ENCODE data around the gene AGPAT4. TPM values are rescaled to one million over a fixed set of nuclear protein-coding genes. Genes with fewer than 3 reads are reported as not detected.
"Not testable (repeated sequence)": the region's sequence is repeated elsewhere in the genome, so short reads cannot be mapped to it uniquely, and the experiment has no call there.

Gene AGPAT4
- total RNA-seq, 2 donors from 2014 or later: 17.0 to 23.8 TPM

DNA sequence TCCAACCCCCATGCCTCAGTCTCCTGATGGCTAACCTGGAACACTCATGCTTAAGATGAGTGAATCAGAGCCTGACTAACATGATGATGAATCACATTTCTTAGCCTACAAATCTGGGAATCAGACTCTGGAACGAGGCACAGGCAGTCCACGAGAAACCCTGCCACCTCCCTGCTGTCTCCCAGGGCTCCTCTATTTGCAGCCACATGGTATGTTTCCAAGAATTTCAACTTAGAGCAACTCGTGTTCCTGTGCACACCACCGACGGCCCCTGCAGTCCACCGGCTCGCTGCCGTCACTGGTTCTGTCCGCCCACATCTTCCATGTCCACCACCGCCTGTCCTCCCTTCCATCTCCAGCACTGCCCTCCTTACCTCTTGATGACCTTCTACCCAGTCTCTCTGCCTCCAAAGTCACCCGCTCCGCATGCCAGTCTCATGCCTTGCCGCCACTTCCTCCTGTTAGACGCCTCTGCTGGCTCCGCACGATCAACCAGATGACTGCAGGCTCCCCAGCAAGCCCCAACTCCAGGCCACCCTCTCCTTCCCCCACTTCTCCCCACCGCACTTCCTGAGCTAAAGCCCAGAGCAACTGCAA, 87.6 kb downstream of the AGPAT4 start:
- H3K27me3 ChIP-seq (replicated peaks; ENCODE audit: insufficient read depth): no peaks in the 10 kb centered on the region
- H3K27ac ChIP-seq: no peak overlapping the region
- no peaks in the 10 kb centered on the region for H3K36me3 ChIP-seq
- H3K9me3 ChIP-seq: no peaks in the 10 kb centered on the region
- DNase-seq (ENCODE audit: low spot score) (no peak), ATAC-seq (ENCODE audit: insufficient number of reproducible peaks, low FRiP score, low read depth) (no peak)
- H3K4me1 ChIP-seq (ENCODE audit: control insufficient read depth in 1 of 2, low read depth in 2 of 2): no peaks in the 10 kb centered on the region
- H3K4me3 ChIP-seq: no peak overlapping the region
- TF ChIP-seq, protein P1, sequence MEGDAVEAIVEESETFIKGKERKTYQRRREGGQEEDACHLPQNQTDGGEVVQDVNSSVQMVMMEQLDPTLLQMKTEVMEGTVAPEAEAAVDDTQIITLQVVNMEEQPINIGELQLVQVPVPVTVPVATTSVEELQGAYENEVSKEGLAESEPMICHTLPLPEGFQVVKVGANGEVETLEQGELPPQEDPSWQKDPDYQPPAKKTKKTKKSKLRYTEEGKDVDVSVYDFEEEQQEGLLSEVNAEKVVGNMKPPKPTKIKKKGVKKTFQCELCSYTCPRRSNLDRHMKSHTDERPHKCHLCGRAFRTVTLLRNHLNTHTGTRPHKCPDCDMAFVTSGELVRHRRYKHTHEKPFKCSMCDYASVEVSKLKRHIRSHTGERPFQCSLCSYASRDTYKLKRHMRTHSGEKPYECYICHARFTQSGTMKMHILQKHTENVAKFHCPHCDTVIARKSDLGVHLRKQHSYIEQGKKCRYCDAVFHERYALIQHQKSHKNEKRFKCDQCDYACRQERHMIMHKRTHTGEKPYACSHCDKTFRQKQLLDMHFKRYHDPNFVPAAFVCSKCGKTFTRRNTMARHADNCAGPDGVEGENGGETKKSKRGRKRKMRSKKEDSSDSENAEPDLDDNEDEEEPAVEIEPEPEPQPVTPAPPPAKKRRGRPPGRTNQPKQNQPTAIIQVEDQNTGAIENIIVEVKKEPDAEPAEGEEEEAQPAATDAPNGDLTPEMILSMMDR (IDR thresholded peaks at IDR 0.05): no peak

DNA sequence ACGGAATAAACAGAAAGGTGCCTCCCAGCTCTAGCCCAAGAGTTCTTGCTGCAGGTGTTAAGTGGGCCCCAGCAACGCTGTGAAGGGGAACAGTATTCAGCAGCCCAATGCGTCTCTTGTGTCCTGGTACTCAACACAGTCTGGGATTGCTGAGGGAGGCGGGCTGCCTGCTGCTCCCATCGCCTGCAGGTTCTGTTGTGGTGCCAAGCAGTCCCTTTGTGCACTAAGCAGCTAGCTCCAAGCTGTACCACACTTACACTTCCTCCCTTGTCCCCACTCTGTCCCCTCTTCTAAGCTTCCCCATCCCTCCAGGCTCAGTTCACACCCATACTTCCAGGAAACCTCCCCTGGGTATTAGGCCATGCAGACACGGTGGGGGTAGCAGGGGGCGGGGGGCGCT, 92.7 kb downstream of the AGPAT4 start:
- no peak overlapping the region for H3K27ac ChIP-seq
- DNase-seq (ENCODE audit: low spot score) (no peak), ATAC-seq (ENCODE audit: insufficient number of reproducible peaks, low FRiP score, low read depth) (no peak)
- no peaks in the 10 kb centered on the region for H3K4me1 ChIP-seq (ENCODE audit: control insufficient read depth in 1 of 2, low read depth in 2 of 2)
- H3K27me3 ChIP-seq (replicated peaks; ENCODE audit: insufficient read depth): no peaks in the 10 kb centered on the region
- TF ChIP-seq, protein P1 (IDR thresholded peaks at IDR 0.05): no peak
- H3K9me3 ChIP-seq: no peaks in the 10 kb centered on the region
- H3K36me3 ChIP-seq: no peaks in the 10 kb centered on the region
- H3K4me3 ChIP-seq: no peak overlapping the region

DNA sequence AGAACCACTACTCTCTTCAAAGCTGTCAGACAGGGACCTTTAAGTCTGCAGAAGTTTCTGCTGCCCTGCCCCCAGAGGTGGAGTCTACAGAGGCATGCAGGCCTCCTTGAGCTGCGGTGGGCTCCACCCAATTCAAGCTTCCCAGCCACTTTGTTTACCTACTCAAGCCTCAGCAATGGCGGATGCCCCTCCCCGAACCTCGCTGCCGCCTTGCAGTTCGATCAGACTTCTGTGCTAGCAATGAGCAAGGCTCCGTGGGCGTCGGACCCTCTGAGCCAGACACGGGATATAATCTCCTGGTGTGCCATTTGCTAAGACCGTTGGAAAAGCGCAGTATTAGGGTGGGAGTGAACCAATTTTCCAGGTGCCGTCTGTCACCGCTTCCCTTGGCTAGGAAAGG, 95.7 kb downstream of the AGPAT4 start:
- H3K27me3 ChIP-seq (replicated peaks; ENCODE audit: insufficient read depth): not testable (repeated sequence)

DNA sequence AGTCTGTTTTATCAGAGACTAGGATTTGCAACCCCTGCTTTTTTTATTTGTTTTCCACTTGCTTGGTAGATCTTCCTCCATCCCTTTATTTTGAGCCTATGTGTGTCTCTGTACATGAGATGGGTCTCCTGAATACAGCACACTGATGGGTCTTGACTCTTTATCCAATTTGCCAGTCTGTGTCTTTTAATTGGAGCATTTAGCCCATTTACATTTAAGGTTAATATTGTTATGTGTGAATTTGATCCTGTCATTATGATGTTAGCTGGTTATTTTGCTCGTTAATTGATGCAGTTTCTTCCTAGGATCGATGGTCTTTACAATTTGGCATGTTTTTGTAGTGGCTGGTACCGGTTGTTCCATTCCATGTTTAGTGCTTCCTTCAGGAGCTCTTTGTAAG, 97.4 kb downstream of the AGPAT4 start:
- ATAC-seq (ENCODE audit: insufficient number of reproducible peaks, low FRiP score, low read depth); DNase-seq (ENCODE audit: low spot score); H3K27me3 ChIP-seq (replicated peaks; ENCODE audit: insufficient read depth); H3K4me3 ChIP-seq; H3K27ac ChIP-seq; H3K4me1 ChIP-seq (ENCODE audit: control insufficient read depth in 1 of 2, low read depth in 2 of 2); H3K36me3 ChIP-seq; H3K9me3 ChIP-seq: not testable (repeated sequence)

More for the DNA sequence above, 95.7 kb downstream of the AGPAT4 start:
- H3K4me1 ChIP-seq (ENCODE audit: control insufficient read depth in 1 of 2, low read depth in 2 of 2); ATAC-seq (ENCODE audit: insufficient number of reproducible peaks, low FRiP score, low read depth); H3K27ac ChIP-seq; DNase-seq (ENCODE audit: low spot score); H3K9me3 ChIP-seq; H3K36me3 ChIP-seq; H3K4me3 ChIP-seq: not testable (repeated sequence)

DNA sequence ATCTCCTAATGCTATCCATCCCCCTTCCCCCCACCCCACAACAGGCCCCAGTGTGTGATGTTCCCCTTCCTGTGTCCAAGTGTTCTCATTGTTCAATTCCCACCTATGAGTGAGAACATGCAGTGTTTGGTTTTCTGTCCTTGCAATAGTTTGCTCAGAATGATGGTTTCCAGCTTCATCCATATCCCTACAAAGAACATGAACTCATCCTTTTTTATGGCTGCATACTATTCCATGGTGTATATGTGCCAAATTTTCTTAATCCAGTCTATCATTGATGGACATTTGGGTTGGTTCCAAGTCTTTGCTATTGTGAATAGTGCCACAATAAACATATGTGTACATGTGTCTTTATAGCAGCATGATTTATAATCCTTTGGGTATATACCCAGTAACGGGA, 101.1 kb downstream of the AGPAT4 start:
- H3K4me1 ChIP-seq (ENCODE audit: control insufficient read depth in 1 of 2, low read depth in 2 of 2); H3K4me3 ChIP-seq; H3K27me3 ChIP-seq (replicated peaks; ENCODE audit: insufficient read depth); H3K36me3 ChIP-seq; H3K9me3 ChIP-seq; ATAC-seq (ENCODE audit: insufficient number of reproducible peaks, low FRiP score, low read depth); DNase-seq (ENCODE audit: low spot score); H3K27ac ChIP-seq: not testable (repeated sequence)

DNA sequence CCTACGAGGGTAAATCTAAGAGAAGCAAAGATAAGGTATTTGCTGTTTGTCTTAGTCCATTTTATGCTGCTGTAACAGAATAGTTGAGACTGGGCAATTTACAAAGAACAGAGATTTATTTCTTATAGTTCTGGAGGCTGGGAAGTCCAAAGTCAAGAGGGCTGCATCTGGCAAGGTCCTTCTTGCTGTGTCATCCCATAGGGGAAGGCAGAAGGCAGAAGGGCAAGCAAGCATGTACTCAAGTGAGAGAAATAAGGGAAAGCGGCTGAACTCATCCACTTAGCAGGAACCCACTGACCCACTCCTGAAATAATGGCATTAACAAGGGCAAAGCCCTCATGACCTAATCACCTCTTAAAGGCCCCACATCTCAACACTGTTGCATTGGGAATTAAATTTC, 102.7 kb downstream of the AGPAT4 start:
- TF ChIP-seq, protein P1 (IDR thresholded peaks at IDR 0.05): no peak
- no peaks in the 10 kb centered on the region for H3K36me3 ChIP-seq
- H3K27me3 ChIP-seq (replicated peaks; ENCODE audit: insufficient read depth): no peaks in the 10 kb centered on the region
- ATAC-seq (ENCODE audit: insufficient number of reproducible peaks, low FRiP score, low read depth) (no peak), DNase-seq (ENCODE audit: low spot score) (no peak)
- H3K27ac ChIP-seq: no peak overlapping the region
- H3K4me3 ChIP-seq: no peak overlapping the region
- H3K9me3 ChIP-seq: no peaks in the 10 kb centered on the region
- no peaks in the 10 kb centered on the region for H3K4me1 ChIP-seq (ENCODE audit: control insufficient read depth in 1 of 2, low read depth in 2 of 2)

DNA sequence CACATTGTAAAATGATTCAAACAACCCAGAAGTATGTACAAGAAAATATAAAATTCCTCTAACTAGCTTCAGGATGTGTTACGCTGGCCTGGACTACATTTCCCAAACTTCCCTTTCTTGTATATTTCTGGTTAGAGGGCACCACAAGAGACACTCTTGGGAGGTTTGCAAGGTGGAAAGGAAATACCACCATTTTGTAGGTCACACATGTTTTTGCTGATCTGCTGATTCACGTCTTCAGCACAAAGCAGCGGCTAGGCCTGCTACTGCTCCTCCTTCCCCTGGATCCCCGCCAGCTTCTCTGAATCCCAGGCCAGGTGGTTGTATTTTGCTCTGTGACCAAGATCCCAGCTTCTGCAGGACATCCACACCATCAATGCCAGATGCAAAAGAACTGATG, 104.2 kb downstream of the AGPAT4 start:
- no peaks in the 10 kb centered on the region for H3K4me1 ChIP-seq (ENCODE audit: control insufficient read depth in 1 of 2, low read depth in 2 of 2)
- no peak for ATAC-seq (ENCODE audit: insufficient number of reproducible peaks, low FRiP score, low read depth)
- H3K27me3 ChIP-seq (replicated peaks; ENCODE audit: insufficient read depth): no peaks in the 10 kb centered on the region
- H3K9me3 ChIP-seq: no peaks in the 10 kb centered on the region
- no peak overlapping the region for H3K4me3 ChIP-seq
- TF ChIP-seq, protein P1 (IDR thresholded peaks at IDR 0.05): no peak
- H3K36me3 ChIP-seq: peaks cover 3% of the 10 kb centered on the region
- no peak for DNase-seq (ENCODE audit: low spot score)
- no peak overlapping the region for H3K27ac ChIP-seq

Data from thoracic aorta (tissue), 2 donors.